ENCODE results near the gene MRPL51. TPM values are rescaled to one million over a fixed set of nuclear protein-coding genes. Genes with fewer than 3 reads are reported as not detected.

The MRPL51 gene
- total and polyA plus RNA-seq, 2 of the 8 experiments (the other 6 are each of a cell fraction or from before 2014, with no cell fraction given) = 119 to 331 TPM

DNA sequence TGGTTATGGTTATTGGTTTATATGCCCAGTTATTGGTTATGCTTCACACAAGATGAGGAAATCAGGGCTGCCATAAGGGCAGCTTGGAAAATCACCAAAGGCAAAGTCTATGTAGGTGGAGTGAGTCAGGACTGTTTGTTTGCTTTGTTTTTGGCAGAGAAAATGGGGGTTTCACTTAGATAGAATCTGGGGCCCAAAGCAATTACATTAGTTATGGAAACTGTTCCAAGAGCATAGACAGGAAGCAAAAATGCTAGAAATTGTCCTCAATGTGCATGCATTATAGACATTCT lies 24.8 kb downstream of the MRPL51 start (continued):
- TF ChIP-seq, protein P1, sequence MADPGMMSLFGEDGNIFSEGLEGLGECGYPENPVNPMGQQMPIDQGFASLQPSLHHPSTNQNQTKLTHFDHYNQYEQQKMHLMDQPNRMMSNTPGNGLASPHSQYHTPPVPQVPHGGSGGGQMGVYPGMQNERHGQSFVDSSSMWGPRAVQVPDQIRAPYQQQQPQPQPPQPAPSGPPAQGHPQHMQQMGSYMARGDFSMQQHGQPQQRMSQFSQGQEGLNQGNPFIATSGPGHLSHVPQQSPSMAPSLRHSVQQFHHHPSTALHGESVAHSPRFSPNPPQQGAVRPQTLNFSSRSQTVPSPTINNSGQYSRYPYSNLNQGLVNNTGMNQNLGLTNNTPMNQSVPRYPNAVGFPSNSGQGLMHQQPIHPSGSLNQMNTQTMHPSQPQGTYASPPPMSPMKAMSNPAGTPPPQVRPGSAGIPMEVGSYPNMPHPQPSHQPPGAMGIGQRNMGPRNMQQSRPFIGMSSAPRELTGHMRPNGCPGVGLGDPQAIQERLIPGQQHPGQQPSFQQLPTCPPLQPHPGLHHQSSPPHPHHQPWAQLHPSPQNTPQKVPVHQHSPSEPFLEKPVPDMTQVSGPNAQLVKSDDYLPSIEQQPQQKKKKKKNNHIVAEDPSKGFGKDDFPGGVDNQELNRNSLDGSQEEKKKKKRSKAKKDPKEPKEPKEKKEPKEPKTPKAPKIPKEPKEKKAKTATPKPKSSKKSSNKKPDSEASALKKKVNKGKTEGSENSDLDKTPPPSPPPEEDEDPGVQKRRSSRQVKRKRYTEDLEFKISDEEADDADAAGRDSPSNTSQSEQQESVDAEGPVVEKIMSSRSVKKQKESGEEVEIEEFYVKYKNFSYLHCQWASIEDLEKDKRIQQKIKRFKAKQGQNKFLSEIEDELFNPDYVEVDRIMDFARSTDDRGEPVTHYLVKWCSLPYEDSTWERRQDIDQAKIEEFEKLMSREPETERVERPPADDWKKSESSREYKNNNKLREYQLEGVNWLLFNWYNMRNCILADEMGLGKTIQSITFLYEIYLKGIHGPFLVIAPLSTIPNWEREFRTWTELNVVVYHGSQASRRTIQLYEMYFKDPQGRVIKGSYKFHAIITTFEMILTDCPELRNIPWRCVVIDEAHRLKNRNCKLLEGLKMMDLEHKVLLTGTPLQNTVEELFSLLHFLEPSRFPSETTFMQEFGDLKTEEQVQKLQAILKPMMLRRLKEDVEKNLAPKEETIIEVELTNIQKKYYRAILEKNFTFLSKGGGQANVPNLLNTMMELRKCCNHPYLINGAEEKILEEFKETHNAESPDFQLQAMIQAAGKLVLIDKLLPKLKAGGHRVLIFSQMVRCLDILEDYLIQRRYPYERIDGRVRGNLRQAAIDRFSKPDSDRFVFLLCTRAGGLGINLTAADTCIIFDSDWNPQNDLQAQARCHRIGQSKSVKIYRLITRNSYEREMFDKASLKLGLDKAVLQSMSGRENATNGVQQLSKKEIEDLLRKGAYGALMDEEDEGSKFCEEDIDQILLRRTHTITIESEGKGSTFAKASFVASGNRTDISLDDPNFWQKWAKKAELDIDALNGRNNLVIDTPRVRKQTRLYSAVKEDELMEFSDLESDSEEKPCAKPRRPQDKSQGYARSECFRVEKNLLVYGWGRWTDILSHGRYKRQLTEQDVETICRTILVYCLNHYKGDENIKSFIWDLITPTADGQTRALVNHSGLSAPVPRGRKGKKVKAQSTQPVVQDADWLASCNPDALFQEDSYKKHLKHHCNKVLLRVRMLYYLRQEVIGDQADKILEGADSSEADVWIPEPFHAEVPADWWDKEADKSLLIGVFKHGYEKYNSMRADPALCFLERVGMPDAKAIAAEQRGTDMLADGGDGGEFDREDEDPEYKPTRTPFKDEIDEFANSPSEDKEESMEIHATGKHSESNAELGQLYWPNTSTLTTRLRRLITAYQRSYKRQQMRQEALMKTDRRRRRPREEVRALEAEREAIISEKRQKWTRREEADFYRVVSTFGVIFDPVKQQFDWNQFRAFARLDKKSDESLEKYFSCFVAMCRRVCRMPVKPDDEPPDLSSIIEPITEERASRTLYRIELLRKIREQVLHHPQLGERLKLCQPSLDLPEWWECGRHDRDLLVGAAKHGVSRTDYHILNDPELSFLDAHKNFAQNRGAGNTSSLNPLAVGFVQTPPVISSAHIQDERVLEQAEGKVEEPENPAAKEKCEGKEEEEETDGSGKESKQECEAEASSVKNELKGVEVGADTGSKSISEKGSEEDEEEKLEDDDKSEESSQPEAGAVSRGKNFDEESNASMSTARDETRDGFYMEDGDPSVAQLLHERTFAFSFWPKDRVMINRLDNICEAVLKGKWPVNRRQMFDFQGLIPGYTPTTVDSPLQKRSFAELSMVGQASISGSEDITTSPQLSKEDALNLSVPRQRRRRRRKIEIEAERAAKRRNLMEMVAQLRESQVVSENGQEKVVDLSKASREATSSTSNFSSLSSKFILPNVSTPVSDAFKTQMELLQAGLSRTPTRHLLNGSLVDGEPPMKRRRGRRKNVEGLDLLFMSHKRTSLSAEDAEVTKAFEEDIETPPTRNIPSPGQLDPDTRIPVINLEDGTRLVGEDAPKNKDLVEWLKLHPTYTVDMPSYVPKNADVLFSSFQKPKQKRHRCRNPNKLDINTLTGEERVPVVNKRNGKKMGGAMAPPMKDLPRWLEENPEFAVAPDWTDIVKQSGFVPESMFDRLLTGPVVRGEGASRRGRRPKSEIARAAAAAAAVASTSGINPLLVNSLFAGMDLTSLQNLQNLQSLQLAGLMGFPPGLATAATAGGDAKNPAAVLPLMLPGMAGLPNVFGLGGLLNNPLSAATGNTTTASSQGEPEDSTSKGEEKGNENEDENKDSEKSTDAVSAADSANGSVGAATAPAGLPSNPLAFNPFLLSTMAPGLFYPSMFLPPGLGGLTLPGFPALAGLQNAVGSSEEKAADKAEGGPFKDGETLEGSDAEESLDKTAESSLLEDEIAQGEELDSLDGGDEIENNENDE (IDR thresholded peaks at IDR 0.05; ENCODE audit: insufficient replicate concordance, low read length) = no peak

All from H1 (cell line).